PC-3 (cell line): ENCODE data around the gene NAV2. TPM values are rescaled to one million over a fixed set of nuclear protein-coding genes. Genes with fewer than 3 reads are reported as not detected.

ENCODE experiments used
- ATAC-seq: fragments of 200-7000 bp; cut with Tn5 transposase; 2 replicates; pipeline ENCODE4 v1.9.1; 2020; ENCODE audit warnings: mild to moderate bottlenecking, moderate library complexity
- BruUV-seq: library from RNA; stranded (reverse); fragments of 400-500 nt; replicated peaks from 2 replicates; lab custom pipeline; 2021; lab: Mats Ljungman, UMichigan
- CTCF ChIA-PET: fragments of 300-600 bp; sonication (Branson Sonifier 250); formaldehyde crosslinking; loops from one replicate; lab custom pipeline; 2022; ENCODE audit warnings: antibody characterized with exemption; lab: Charles Lee
- POLR2A ChIA-PET: fragments of 300-600 bp; sonication (Branson Sonifier 250); formaldehyde crosslinking; loops from one replicate; lab custom pipeline; 2022; ENCODE audit warnings: antibody characterized with exemption; ENCODE audit not compliant: unreplicated experiment; lab: Charles Lee
- DNase-seq: peaks from one replicate; pipeline ENCODE4 v3.0.0-alpha.2; 2015
- H2AFZ ChIP-seq: fragments of 300-600 bp; sonication (generic); 2 replicates; pipeline ENCODE4 v1.6.0; 2016; ENCODE audit warnings: antibody characterized with exemption, low read length
- H3F3A ChIP-seq: fragments of 300-600 bp; sonication (generic); one replicate; pipeline ENCODE4 v1.6.0; 2017; ENCODE audit warnings: antibody characterized with exemption, low read length, control low read depth, mild to moderate bottlenecking; ENCODE audit not compliant: unreplicated experiment
- H3K27ac ChIP-seq: fragments of 300-600 bp; sonication (generic); 2 replicates; pipeline ENCODE4 v1.5.1; 2016; ENCODE audit warnings: mild to moderate bottlenecking, low read length
- H3K27me3 ChIP-seq: fragments of 300-600 bp; sonication (generic); 2 replicates; pipeline ENCODE4 v1.6.1; 2016; ENCODE audit warnings: low read length, mixed read lengths
- H3K36me3 ChIP-seq: fragments of 300-600 bp; sonication (generic); 2 replicates; pipeline ENCODE4 v1.6.1; 2016; ENCODE audit warnings: low read depth, mixed run types, low read length, mixed read lengths
- H3K4me1 ChIP-seq: fragments of 300-600 bp; sonication (generic); 2 replicates; pipeline ENCODE4 v1.5.1; 2016; ENCODE audit warnings: low read length; ENCODE audit not compliant: insufficient read depth
- H3K4me2 ChIP-seq: fragments of 300-600 bp; sonication (generic); 2 replicates; pipeline ENCODE4 v1.6.0; 2016; ENCODE audit warnings: low read length
- H3K4me3 ChIP-seq: fragments of 300-600 bp; sonication (generic); 2 replicates; pipeline ENCODE4 v1.5.1; 2016; ENCODE audit warnings: mild to moderate bottlenecking, low read length, mixed read lengths
- H3K79me2 ChIP-seq: fragments of 300-600 bp; sonication (generic); 2 replicates; pipeline ENCODE4 v1.6.1; 2017; ENCODE audit warnings: low read length, mixed read lengths
- H3K9ac ChIP-seq: fragments of 300-600 bp; sonication (generic); 2 replicates; pipeline ENCODE4 v1.6.0; 2016; ENCODE audit warnings: mild to moderate bottlenecking, low read length
- H3K9me2 ChIP-seq: fragments of 300-600 bp; sonication (generic); replicated peaks from 2 replicates; pipeline ENCODE4 v1.6.1; 2016; ENCODE audit warnings: mixed run types, low read length, mixed read lengths
- H3K9me3 ChIP-seq: fragments of 300-600 bp; sonication (generic); 2 replicates; pipeline ENCODE4 v1.6.1; 2016; ENCODE audit warnings: low read length, mixed read lengths
- H4K20me1 ChIP-seq: fragments of 300-600 bp; sonication (generic); 2 replicates; pipeline ENCODE4 v1.6.1; 2016; ENCODE audit warnings: low read length, mixed read lengths
- EZH2 ChIP-seq: fragments of 300-600 bp; sonication (generic); IDR thresholded peaks from one replicate; pipeline ENCODE4 v1.6.1; 2017; ENCODE audit warnings: antibody characterized with exemption, mild to moderate bottlenecking, low read length; ENCODE audit not compliant: unreplicated experiment
- EZH2phosphoT487 ChIP-seq: fragments of 300-600 bp; sonication (generic); IDR thresholded peaks from 2 replicates; pipeline ENCODE4 v1.6.1; 2018; ENCODE audit warnings: mild to moderate bottlenecking, antibody characterized with exemption, low read length, borderline replicate concordance
- intact Hi-C: fragments of 100-400 bp; cut with micrococcal nuclease; formaldehyde crosslinking; loops from 2 replicates; pipeline ENCODE4 v1.9.0; 2023
- total RNA-seq: library from RNA; depleted of rRNA; stranded (reverse); fragments of >200 nt; gene quantifications from 2 replicates; pipeline ENCODE4 v1.2.3, GENCODE V29; 2014
- TF ChIP-seq, protein P1 (sequence below): fragments of 300-600 bp; sonication (generic); conservative IDR thresholded peaks from 2 replicates; pipeline ENCODE4 v1.5.1; 2017; ENCODE audit warnings: antibody characterized with exemption, low read depth, mild to moderate bottlenecking, low read length

The NAV2 gene
- total RNA-seq, 1 experiment from 2014 or later, result 10.4 TPM

DNA sequence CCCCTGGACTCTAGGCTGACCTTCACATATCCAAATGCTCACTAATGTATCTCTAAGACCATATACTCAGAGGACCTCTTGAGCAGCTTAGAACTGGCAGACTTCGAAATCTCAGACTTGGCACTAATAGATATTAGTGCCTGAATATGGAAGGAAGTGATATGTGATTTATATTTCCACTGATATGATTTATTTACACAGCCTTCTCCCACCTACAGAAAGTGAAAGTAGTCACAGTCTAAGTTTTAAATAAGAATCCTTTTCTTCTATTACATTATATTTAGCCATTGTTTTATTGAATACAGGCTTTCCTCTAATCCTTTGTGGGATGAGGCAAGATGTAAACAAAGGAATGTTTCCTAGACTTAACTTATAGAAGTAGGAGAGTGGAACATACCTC lies 6.7 kb upstream of the NAV2 start:
- no peaks in the 10 kb centered on the region for H3F3A ChIP-seq
- H3K9me2 ChIP-seq, result no peaks in the 10 kb centered on the region
- no peaks in the 10 kb centered on the region for H3K9me3 ChIP-seq
- no peaks in the 10 kb centered on the region for H3K79me2 ChIP-seq
- no peak overlapping the region for H3K9ac ChIP-seq
- H3K4me3 ChIP-seq, result no peak overlapping the region
- intact Hi-C loops, result no loop called here
- H3K27me3 ChIP-seq, result no peaks in the 10 kb centered on the region
- TF ChIP-seq EZH2 (no peak), EZH2phosphoT487 (no peak)
- TF ChIP-seq, protein P1, sequence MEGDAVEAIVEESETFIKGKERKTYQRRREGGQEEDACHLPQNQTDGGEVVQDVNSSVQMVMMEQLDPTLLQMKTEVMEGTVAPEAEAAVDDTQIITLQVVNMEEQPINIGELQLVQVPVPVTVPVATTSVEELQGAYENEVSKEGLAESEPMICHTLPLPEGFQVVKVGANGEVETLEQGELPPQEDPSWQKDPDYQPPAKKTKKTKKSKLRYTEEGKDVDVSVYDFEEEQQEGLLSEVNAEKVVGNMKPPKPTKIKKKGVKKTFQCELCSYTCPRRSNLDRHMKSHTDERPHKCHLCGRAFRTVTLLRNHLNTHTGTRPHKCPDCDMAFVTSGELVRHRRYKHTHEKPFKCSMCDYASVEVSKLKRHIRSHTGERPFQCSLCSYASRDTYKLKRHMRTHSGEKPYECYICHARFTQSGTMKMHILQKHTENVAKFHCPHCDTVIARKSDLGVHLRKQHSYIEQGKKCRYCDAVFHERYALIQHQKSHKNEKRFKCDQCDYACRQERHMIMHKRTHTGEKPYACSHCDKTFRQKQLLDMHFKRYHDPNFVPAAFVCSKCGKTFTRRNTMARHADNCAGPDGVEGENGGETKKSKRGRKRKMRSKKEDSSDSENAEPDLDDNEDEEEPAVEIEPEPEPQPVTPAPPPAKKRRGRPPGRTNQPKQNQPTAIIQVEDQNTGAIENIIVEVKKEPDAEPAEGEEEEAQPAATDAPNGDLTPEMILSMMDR, result no peak
- no peak overlapping the region for H3K4me2 ChIP-seq
- no peak overlapping the region for H3K27ac ChIP-seq
- ChIA-PET CTCF (no interaction called here), POLR2A (no interaction called here)
- ATAC-seq (no peak), DNase-seq (no peak)
- BruUV-seq, result no TSS peak
- no peaks in the 10 kb centered on the region for H3K36me3 ChIP-seq
- H2AFZ ChIP-seq, result no peak overlapping the region
- no peaks in the 10 kb centered on the region for H4K20me1 ChIP-seq
- peaks cover under 1% of the 10 kb centered on the region; the same call in 1 of the 2 replicates for H3K4me1 ChIP-seq

GRCh38 chr11:19711911-19712280 lies 741 bp upstream of the NAV2 start:
- Histone ChIP-seq H3K4me3 (peak overlapping the region; percentile 73), H3K79me2 (peaks cover 41% of the 10 kb centered on the region), H3K27me3 (no peaks in the 10 kb centered on the region), H3F3A (no peaks in the 10 kb centered on the region), H3K9ac (peak overlapping the region; percentile 84), H3K27ac (peak overlapping the region; percentile 81), H2AFZ (peak overlapping the region; percentile 86), H3K4me2 (peak overlapping the region; percentile 93), H3K36me3 (no peaks in the 10 kb centered on the region), H4K20me1 (no peaks in the 10 kb centered on the region), H3K9me3 (no peaks in the 10 kb centered on the region), H3K9me2 (no peaks in the 10 kb centered on the region), H3K4me1 (peaks cover 38% of the 10 kb centered on the region)
- DNase-seq (no peak), ATAC-seq (peak; percentile 7)
- no peak for TF ChIP-seq EZH2
- no peak for TF ChIP-seq EZH2phosphoT487
- TF ChIP-seq, protein P1, result no peak
- BruUV-seq, result no TSS peak
- intact Hi-C loops, result loop anchor here (1.0 kb wide), 2 partner anchors 11 to 32 kb away; no protein-coding TSS in a partner anchor
- ChIA-PET CTCF (no interaction called here), POLR2A (interaction anchor here (0.6 to 0.7 kb wide), 2 partner anchors 132 to 312 kb away, joined by 5 to 8 read pairs; no protein-coding TSS in a partner anchor)

GRCh38 chr11:19713196-19714021 lies 772 bp downstream of the NAV2 start:
- no peak for ATAC-seq
- intact Hi-C loops, result loop anchor here (2.0 kb wide), 1 partner anchor 29 kb away; no protein-coding TSS in a partner anchor
- H3K4me3 ChIP-seq, result peak overlapping the region; percentile 90
- peaks cover 53% of the 10 kb centered on the region for H3K79me2 ChIP-seq
- H3K9me2 ChIP-seq, result no peaks in the 10 kb centered on the region
- peak overlapping the region; percentile 71; the same call in 1 of the 2 replicates for H3K27ac ChIP-seq
- H3F3A ChIP-seq, result no peaks in the 10 kb centered on the region
- DNase-seq, result no peak
- peaks cover 38% of the 10 kb centered on the region for H3K4me1 ChIP-seq
- TF ChIP-seq EZH2 (no peak), EZH2phosphoT487 (no peak)
- TF ChIP-seq, protein P1, result no peak
- BruUV-seq, result TSS peak; percentile 26
- H3K4me2 ChIP-seq, result peak overlapping the region; percentile 96
- POLR2A ChIA-PET, result interaction anchor here (0.8 kb wide), 1 partner anchor 88 kb away, joined by 4 read pairs; no protein-coding TSS in a partner anchor
- peak overlapping the region; percentile 78 for H3K9ac ChIP-seq
- CTCF ChIA-PET, result interaction anchor here (0.6 kb wide), 2 partner anchors 23 to 147 kb away, joined by 3 to 5 read pairs; no protein-coding TSS in a partner anchor
- H3K9me3 ChIP-seq, result no peaks in the 10 kb centered on the region
- H3K27me3 ChIP-seq, result no peaks in the 10 kb centered on the region
- H3K36me3 ChIP-seq, result no peaks in the 10 kb centered on the region
- H4K20me1 ChIP-seq, result no peaks in the 10 kb centered on the region
- peak overlapping the region; percentile 79 for H2AFZ ChIP-seq
